GM12865 (cell line): ENCODE data around the gene RPS6KA2.

Experiments used
- DNase-seq: peaks from one replicate; pipeline ENCODE4 v3.0.0; 2010; ENCODE audit warnings: low read depth
- H3K4me3 ChIP-seq: 2 replicates; pipeline ENCODE4 v1.5.1; 2011; ENCODE audit warnings: mild to moderate bottlenecking, low read depth, low read length, control low read depth
- CTCF ChIP-seq: IDR thresholded peaks from 2 replicates; pipeline ENCODE4 v1.5.1; 2011; ENCODE audit warnings: low read length, control low read depth, low read depth, inconsistent platforms; ENCODE audit not compliant: insufficient read depth; ENCODE audit errors: missing control alignments

RPS6KA2 gene

GRCh38 chr6:166563200-166563599 lies 63.9 kb downstream of the RPS6KA2 start:
- no peak for DNase-seq
- TF ChIP-seq CTCF = no peak
- no peak overlapping the region for H3K4me3 ChIP-seq

- H3K4me3 ChIP-seq = no peak overlapping the region
- DNase-seq = no peak
- no peak for TF ChIP-seq CTCF
These were observed 64.3 kb downstream of the RPS6KA2 start for GRCh38 chr6:166562726-166563125.

GRCh38 chr6:166561771-166562359 lies 65.2 kb downstream of the RPS6KA2 start:
- H3K4me3 ChIP-seq = no peak overlapping the region
- DNase-seq = no peak
- no peak for TF ChIP-seq CTCF

- H3K4me3 ChIP-seq = no peak overlapping the region
- TF ChIP-seq CTCF = no peak
- no peak for DNase-seq
These were observed 66.8 kb downstream of the RPS6KA2 start for GRCh38 chr6:166560222-166560621.

GRCh38 chr6:166559662-166560061 lies 67.4 kb downstream of the RPS6KA2 start:
- TF ChIP-seq CTCF = no peak
- DNase-seq = no peak
- H3K4me3 ChIP-seq = no peak overlapping the region

- no peak for TF ChIP-seq CTCF
- no peak for DNase-seq
- H3K4me3 ChIP-seq = no peak overlapping the region
These were observed 67.8 kb downstream of the RPS6KA2 start for GRCh38 chr6:166559211-166559610.
